Measurements from ENCODE around the gene AIFM1. TPM values are rescaled to one million over a fixed set of nuclear protein-coding genes. Genes with fewer than 3 reads are reported as not detected.

Gene AIFM1
- total and polyA plus RNA-seq, 2 donors (not counting 3 experiments of a cell fraction or from before 2014, with no cell fraction given), result 23.7 to 29.7 TPM

- BruUV-seq (replicated peaks), result no TSS peak
- dilution Hi-C loops (cut with MboI; ENCODE audit: extremely low pct_ligation_motif_present, low sequenced_read_pairs), result no loop called here
- no peak overlapping the region for H2AFZ ChIP-seq (ENCODE audit: low read depth, low read length)
- H3K4me3 ChIP-seq (replicated peaks in 1 of 3; ENCODE audit: insufficient read depth in 1 of 3, low read depth in 1 of 3, low read length in 3 of 3), result no peak overlapping the region
- H4K20me1 ChIP-seq (replicated peaks; ENCODE audit: control insufficient read depth, extremely low read depth, insufficient read depth, low read length), result no peaks in the 10 kb centered on the region
- no peaks in the 10 kb centered on the region for H3K9me3 ChIP-seq (replicated peaks; ENCODE audit: control insufficient read depth, insufficient read depth, low read length)
- H3K36me3 ChIP-seq (ENCODE audit: control insufficient read depth in 2 of 2, extremely low read depth in 1 of 2, insufficient read depth in 2 of 2, low read length in 2 of 2), result peaks cover 0 to 3% of the 10 kb centered on the region in 2 experiments
- H3K27me3 ChIP-seq (ENCODE audit: control insufficient read depth in 2 of 2, insufficient read depth in 2 of 2, low read length in 2 of 2), result no peaks in the 10 kb centered on the region
- H3K9ac ChIP-seq (replicated peaks; ENCODE audit: extremely low read depth, insufficient read depth, low read length), result no peak overlapping the region
- no peaks in the 10 kb centered on the region for H3K9me1 ChIP-seq (replicated peaks; ENCODE audit: control insufficient read depth, extremely low read depth, insufficient read depth, low read length)
- TF ChIP-seq POLR2A (IDR thresholded peaks at IDR 0.05; ENCODE audit: low read depth, low read length) (no peak), CTCF (IDR thresholded peaks at IDR 0.05; ENCODE audit: extremely low read depth in 1 of 2, insufficient read depth in 1 of 2, low read depth in 1 of 2, low read length in 2 of 2) (no peak), MAX (IDR thresholded peaks at IDR 0.05; ENCODE audit: insufficient read depth, insufficient read length) (no peak), FOS (IDR thresholded peaks at IDR 0.05; ENCODE audit: borderline replicate concordance, insufficient read depth, low read length) (no peak), JUN (IDR thresholded peaks at IDR 0.05; ENCODE audit: borderline replicate concordance, insufficient read depth, insufficient read length, low read depth) (no peak), GATA2 (IDR thresholded peaks at IDR 0.05; ENCODE audit: insufficient read depth, insufficient read length, low read depth, low read length) (no peak), MYC (IDR thresholded peaks at IDR 0.05; ENCODE audit: low read depth, low read length) (no peak), EZH2 (IDR thresholded peaks at IDR 0.05; ENCODE audit: borderline replicate concordance, low read depth, low read length, severe bottlenecking) (no peak), POLR2AphosphoS5 (IDR thresholded peaks at IDR 0.05; ENCODE audit: insufficient read depth, low read depth, low read length) (no peak)
- no peaks in the 10 kb centered on the region for H3K4me1 ChIP-seq (ENCODE audit: control insufficient read depth, extremely low read depth, insufficient read depth, low read length)
- H3K4me2 ChIP-seq (ENCODE audit: insufficient read depth, low read length), result no peak overlapping the region
- H3K27ac ChIP-seq (ENCODE audit: insufficient read depth, low read depth, low read length), result no peak overlapping the region
- no peaks in the 10 kb centered on the region for H3K79me2 ChIP-seq (ENCODE audit: control insufficient read depth, insufficient read depth, low read length)
- DNase-seq (ENCODE audit: low read depth, low spot score), result no peak
- intact Hi-C loops (cut with micrococcal nuclease), result loop anchor here (1.0 kb wide), 1 partner anchor 19 kb away; no protein-coding TSS in a partner anchor
- ChIA-PET POLR2A (no interaction called here), CTCF (no interaction called here)
- peak; percentile 26 for FAIRE-seq
Observed at GRCh38 chrX:130145123-130145522, 20.5 kb downstream of the AIFM1 start.

Measured in endothelial cell of umbilical vein (primary cell).